Neuronal stem cell (in vitro differentiated cells): ENCODE data around the gene URM1.

Experiments
- DNase-seq: peaks from one replicate; pipeline ENCODE4 v3.0.0-alpha.2; 2013; ENCODE audit warnings: low spot score
- H2AFZ ChIP-seq: one replicate; pipeline ENCODE4 v1.6.1; 2013; ENCODE audit warnings: mild to moderate bottlenecking, low read length, inconsistent platforms
- H2AK5ac ChIP-seq: 2 replicates; pipeline ENCODE4 v1.6.1; 2013; ENCODE audit warnings: low read depth, mild to moderate bottlenecking, inconsistent platforms, low read length, moderate library complexity, mixed read lengths
- H2BK120ac ChIP-seq: 2 replicates; pipeline ENCODE4 v1.6.1; 2013; ENCODE audit warnings: low read depth, mild to moderate bottlenecking, inconsistent platforms, low read length, moderate library complexity, mixed read lengths
- H2BK12ac ChIP-seq: one replicate; pipeline ENCODE4 v1.6.1; 2013; ENCODE audit warnings: low read length, inconsistent platforms
- H2BK15ac ChIP-seq: 2 replicates; pipeline ENCODE4 v1.6.1; 2013; ENCODE audit warnings: mild to moderate bottlenecking, low read length, inconsistent platforms, mixed read lengths
- H2BK5ac ChIP-seq: one replicate; pipeline ENCODE4 v1.6.1; 2013; ENCODE audit warnings: inconsistent platforms, mild to moderate bottlenecking, low read length, moderate library complexity
- H3K14ac ChIP-seq: one replicate; pipeline ENCODE4 v1.6.1; 2013; ENCODE audit warnings: low read length, inconsistent platforms
- H3K18ac ChIP-seq: 2 replicates; pipeline ENCODE4 v1.6.1; 2013; ENCODE audit warnings: low read length, inconsistent platforms
- H3K23ac ChIP-seq: 2 replicates; pipeline ENCODE4 v1.6.1; 2013; ENCODE audit warnings: low read depth, mild to moderate bottlenecking, mixed read lengths, low read length, inconsistent platforms; ENCODE audit not compliant: poor library complexity
- H3K27ac ChIP-seq: replicated peaks from 3 replicates; pipeline ENCODE4 v1.5.1; 2013; ENCODE audit warnings: low read length, inconsistent platforms
- H3K27me3 ChIP-seq, 3 experiments: 2 replicates each; pipeline ENCODE4 v1.6.1; 2013; ENCODE audit warnings: low read length in 3 of 3, mild to moderate bottlenecking in 2 of 3, inconsistent platforms in 1 of 3, low read depth in 1 of 3, mixed read lengths in 1 of 3, moderate library complexity in 1 of 3; ENCODE audit not compliant: control insufficient read depth in 3 of 3, insufficient read depth in 3 of 3
- H3K36me3 ChIP-seq, 2 donors: replicated peaks in 1 of 2; 2 replicates each; pipeline ENCODE4 v1.6.1; 2013; ENCODE audit warnings: low read length in 2 of 2; ENCODE audit not compliant: control insufficient read depth in 2 of 2, insufficient read depth in 2 of 2
- H3K4ac ChIP-seq: 2 replicates; pipeline ENCODE4 v1.6.1; 2013; ENCODE audit warnings: inconsistent platforms, mild to moderate bottlenecking, low read length, moderate library complexity
- H3K4me1 ChIP-seq, 2 donors: 1 replicate in 1 of 2; 2 replicates in 1 of 2; pipeline ENCODE4 v1.6.1; 2013; ENCODE audit warnings: low read length in 2 of 2, low read depth in 1 of 2; ENCODE audit not compliant: control insufficient read depth in 2 of 2, insufficient read depth in 1 of 2
- H3K4me2 ChIP-seq: one replicate; pipeline ENCODE4 v1.6.1; 2013; ENCODE audit warnings: mild to moderate bottlenecking, low read length, inconsistent platforms; ENCODE audit not compliant: insufficient read depth, poor library complexity, severe bottlenecking
- H3K4me3 ChIP-seq, 2 donors: 2 replicates each; pipeline ENCODE4 v1.5.1; 2013; ENCODE audit warnings: low read length in 2 of 2, mild to moderate bottlenecking in 2 of 2, inconsistent platforms in 1 of 2, moderate library complexity in 1 of 2
- H3K79me1 ChIP-seq: one replicate; pipeline ENCODE4 v1.6.1; 2013; ENCODE audit warnings: low read depth, mild to moderate bottlenecking, inconsistent platforms, low read length, moderate library complexity
- H3K9ac ChIP-seq: one replicate; pipeline ENCODE4 v1.6.1; 2013; ENCODE audit warnings: mild to moderate bottlenecking, low read depth, low read length, inconsistent platforms; ENCODE audit not compliant: poor library complexity
- H3K9me3 ChIP-seq, 2 donors: replicated peaks in 1 of 2; 2 replicates each; pipeline versions ENCODE3 to v1.6.1; 2013; ENCODE audit warnings: low read length in 2 of 2, mild to moderate bottlenecking in 2 of 2, inconsistent platforms in 1 of 2, low read depth in 1 of 2, mixed read lengths in 1 of 2, moderate library complexity in 1 of 2; ENCODE audit not compliant: control insufficient read depth in 2 of 2, insufficient read depth in 1 of 2
- H4K8ac ChIP-seq: one replicate; pipeline ENCODE4 v1.6.1; 2013; ENCODE audit warnings: low read depth, mild to moderate bottlenecking, inconsistent platforms, low read length, moderate library complexity
- H4K91ac ChIP-seq: one replicate; pipeline ENCODE4 v1.6.1; 2013; ENCODE audit warnings: low read length, low read depth, mild to moderate bottlenecking, inconsistent platforms; ENCODE audit not compliant: poor library complexity
- WGBS, 2 donors: extraction: QIAGEN DNeasy Blood & Tissue Kit; methylation state at CpG; one replicate each; pipeline ENCODE4 v1.1.7; 2013; ENCODE audit warnings: missing lambda C conversion rate in 2 of 2, mixed read lengths in 1 of 2; ENCODE audit not compliant: insufficient read length in 2 of 2, insufficient replicate concordance in 1 of 2; ENCODE audit errors: extremely low coverage in 2 of 2; 5-methylcytosine and 5-hydroxymethylcytosine counted together

Gene URM1

DNA sequence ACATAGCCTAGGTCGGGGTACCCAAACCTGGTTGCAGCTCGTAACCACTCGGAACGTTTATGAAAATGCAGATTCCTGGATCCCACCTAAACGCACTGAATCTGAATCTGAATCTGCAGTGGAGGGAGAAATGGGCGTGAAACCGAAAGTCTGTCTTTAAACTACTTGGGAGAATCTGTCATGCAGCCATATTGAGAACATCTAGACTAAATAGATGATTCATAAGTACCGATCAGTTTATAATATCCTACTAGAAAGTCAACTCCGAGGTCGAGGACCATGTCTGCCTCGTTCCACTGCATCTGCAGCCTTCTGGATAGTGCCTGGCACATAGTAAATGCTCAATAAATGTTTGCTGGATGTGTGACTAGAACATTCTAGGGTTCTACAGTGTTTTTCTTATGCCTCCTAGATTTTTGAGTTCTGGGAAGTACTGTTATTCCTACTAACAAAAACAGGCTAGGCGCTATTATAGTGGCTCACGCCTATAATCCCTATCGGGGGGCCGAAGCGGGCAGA is 47.9 kb upstream of the URM1 start:
- WGBS, 2 donors, result no CpG with 5 or more reads among the region's 16 CpGs
- Histone ChIP-seq H3K4me1 (peaks cover 5 to 9% of the 10 kb centered on the region in 2 donors), H4K91ac (no peak overlapping the region), H3K4me2 (peak overlapping the region; percentile 72), H3K4ac (no peak overlapping the region), H3K23ac (peak overlapping the region; percentile 38), H3K14ac (no peak overlapping the region), H3K9me3 (no peaks in the 10 kb centered on the region), H2BK12ac (no peak overlapping the region), H2BK120ac (no peak overlapping the region), H2AFZ (peak overlapping the region; percentile 84), H3K27me3 (no peaks in the 10 kb centered on the region), H3K9ac (peak overlapping the region; percentile 96), H2AK5ac (no peak overlapping the region), H3K79me1 (peaks cover 4% of the 10 kb centered on the region), H3K27ac (no peak overlapping the region), H2BK15ac (no peak overlapping the region), H4K8ac (no peak overlapping the region), H3K18ac (no peak overlapping the region), H2BK5ac (no peak overlapping the region), H3K36me3 (peaks cover 17 to 61% of the 10 kb centered on the region in 2 donors), H3K4me3 (peak overlapping the region; percentile 70 to 86)
- no peak for DNase-seq

DNA sequence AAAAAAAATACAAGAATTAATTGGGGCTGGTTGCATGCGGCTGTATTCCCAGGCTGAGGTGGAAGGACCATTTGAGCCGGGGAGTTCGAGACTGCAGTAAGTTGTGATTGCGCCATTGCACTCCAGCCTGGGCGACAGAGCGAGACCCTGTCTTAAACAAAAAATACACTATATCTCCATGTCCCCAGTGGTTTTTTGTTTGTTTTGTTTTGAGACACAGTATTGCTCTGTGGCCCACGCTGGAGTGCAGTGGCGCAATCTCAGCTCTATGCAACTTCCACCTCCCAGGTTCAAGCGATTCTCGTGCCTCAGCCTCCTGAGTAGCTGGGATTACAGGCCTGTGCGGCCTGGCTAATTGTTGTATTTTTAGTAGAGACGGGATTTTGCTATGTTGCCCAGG is 47.4 kb upstream of the URM1 start:
- Histone ChIP-seq H2AK5ac (no peak overlapping the region), H3K23ac (no peak overlapping the region), H3K4ac (no peak overlapping the region), H3K9me3 (peaks cover 0 to 1% of the 10 kb centered on the region in 2 donors), H2AFZ (no peak overlapping the region), H3K9ac (no peak overlapping the region), H3K79me1 (peaks cover 4% of the 10 kb centered on the region), H2BK12ac (no peak overlapping the region), H3K18ac (no peak overlapping the region), H4K91ac (no peak overlapping the region), H3K27ac (no peak overlapping the region), H3K4me3 (peak overlapping the region in 1 of 2 donors; percentile 70), H2BK120ac (no peak overlapping the region), H2BK5ac (no peak overlapping the region), H4K8ac (no peak overlapping the region), H3K14ac (no peak overlapping the region), H3K36me3 (peaks cover 21 to 65% of the 10 kb centered on the region in 2 donors), H3K4me1 (peaks cover 5 to 9% of the 10 kb centered on the region in 2 donors), H2BK15ac (no peak overlapping the region), H3K4me2 (no peak overlapping the region), H3K27me3 (no peaks in the 10 kb centered on the region)
- no CpG with 5 or more reads among the region's 12 CpGs for WGBS, 2 donors
- no peak for DNase-seq

DNA sequence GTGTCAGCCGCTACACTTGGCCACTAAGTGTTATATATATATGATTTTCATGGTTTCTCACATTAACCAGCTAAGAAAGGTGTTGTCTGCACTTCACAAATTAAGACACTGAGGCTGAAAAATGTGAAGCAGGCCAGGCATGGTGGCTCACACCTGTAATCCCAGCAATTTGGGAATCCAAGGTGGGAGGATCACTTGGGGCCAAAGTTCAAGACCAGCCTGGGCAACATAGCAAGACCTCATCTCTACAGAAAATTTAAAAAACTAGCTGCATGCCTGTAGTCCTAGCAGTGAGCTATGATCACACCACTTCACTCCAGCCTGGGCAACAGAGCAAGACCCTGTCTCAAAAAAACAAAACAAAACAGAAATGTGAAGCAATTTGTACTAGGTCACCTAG is 46.8 kb upstream of the URM1 start:
- peaks cover 4% of the 10 kb centered on the region for H3K79me1 ChIP-seq
- H3K4ac ChIP-seq, result no peak overlapping the region
- no peak overlapping the region for H4K91ac ChIP-seq
- H3K4me3 ChIP-seq, result no peak overlapping the region
- H3K9ac ChIP-seq, result no peak overlapping the region
- H2AK5ac ChIP-seq, result no peak overlapping the region
- no peak overlapping the region for H2BK5ac ChIP-seq
- no peak overlapping the region for H2BK120ac ChIP-seq
- no peak overlapping the region for H2BK12ac ChIP-seq
- H3K27ac ChIP-seq, result no peak overlapping the region
- peaks cover 5 to 9% of the 10 kb centered on the region in 2 donors for H3K4me1 ChIP-seq
- no peak overlapping the region for H2BK15ac ChIP-seq
- no peak for DNase-seq
- peaks cover 0 to 1% of the 10 kb centered on the region in 2 donors for H3K9me3 ChIP-seq
- no peak overlapping the region for H3K18ac ChIP-seq
- H3K4me2 ChIP-seq, result no peak overlapping the region
- H2AFZ ChIP-seq, result no peak overlapping the region
- H3K23ac ChIP-seq, result no peak overlapping the region
- no peak overlapping the region for H4K8ac ChIP-seq
- H3K36me3 ChIP-seq, result peaks cover 23 to 67% of the 10 kb centered on the region in 2 donors
- no peaks in the 10 kb centered on the region for H3K27me3 ChIP-seq
- H3K14ac ChIP-seq, result no peak overlapping the region
- WGBS, 2 donors, result no CpG with 5 or more reads among the region's 1 CpG

DNA sequence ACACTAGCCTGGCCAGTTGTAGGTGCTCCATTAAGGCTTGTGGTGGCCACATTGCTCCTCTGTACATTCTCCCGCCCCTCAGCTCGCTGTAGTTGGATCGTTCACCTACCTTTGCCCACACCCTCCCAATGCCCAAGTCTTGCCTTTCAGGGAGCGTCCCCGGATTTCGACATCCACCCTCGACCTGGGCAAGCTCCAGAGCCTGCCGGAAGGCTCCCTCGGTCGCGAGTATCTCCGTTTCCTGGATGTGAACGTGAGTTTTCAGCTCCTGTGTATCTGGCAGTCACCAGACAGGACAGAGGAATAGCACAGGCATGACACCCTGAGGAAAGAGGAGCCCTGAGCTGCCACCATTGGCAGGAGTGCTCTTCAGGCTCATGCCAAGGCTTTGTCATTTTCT is 45.5 kb upstream of the URM1 start:
- peaks cover 0 to 1% of the 10 kb centered on the region in 2 donors for H3K9me3 ChIP-seq
- H3K23ac ChIP-seq, result no peak overlapping the region
- H2BK5ac ChIP-seq, result no peak overlapping the region
- no peak overlapping the region for H3K4me2 ChIP-seq
- H2AFZ ChIP-seq, result no peak overlapping the region
- no peak overlapping the region for H2BK12ac ChIP-seq
- no peak overlapping the region for H3K9ac ChIP-seq
- no peak overlapping the region for H2AK5ac ChIP-seq
- H3K27ac ChIP-seq, result no peak overlapping the region
- H3K36me3 ChIP-seq, result peaks cover 23 to 63% of the 10 kb centered on the region in 2 donors
- no peaks in the 10 kb centered on the region for H3K27me3 ChIP-seq
- DNase-seq, result no peak
- H2BK120ac ChIP-seq, result no peak overlapping the region
- no peak overlapping the region for H4K91ac ChIP-seq
- no peak overlapping the region for H3K4me3 ChIP-seq
- no peak overlapping the region for H3K4ac ChIP-seq
- H3K79me1 ChIP-seq, result peaks cover 4% of the 10 kb centered on the region
- no peak overlapping the region for H3K14ac ChIP-seq
- no peak overlapping the region for H4K8ac ChIP-seq
- no peak overlapping the region for H3K18ac ChIP-seq
- H2BK15ac ChIP-seq, result no peak overlapping the region
- no CpG with 5 or more reads among the region's 13 CpGs for WGBS, 2 donors
- H3K4me1 ChIP-seq, result peaks cover 5 to 9% of the 10 kb centered on the region in 2 donors
